Neutrophil (primary cell): ENCODE measurements around the gene CUL1.

Experiments used
- H3K27ac ChIP-seq: fragments of 200-600 bp; sonication (generic); 2 replicates; pipeline ENCODE4 v1.5.1; 2016; ENCODE audit warnings: mild to moderate bottlenecking, moderate library complexity
- H3K27me3 ChIP-seq: fragments of 200-600 bp; sonication (generic); 2 replicates; pipeline ENCODE4 v1.6.0; 2016; ENCODE audit warnings: mild to moderate bottlenecking
- H3K36me3 ChIP-seq: fragments of 200-600 bp; sonication (generic); 2 replicates; pipeline ENCODE4 v1.5.1; 2017
- H3K4me1 ChIP-seq, 2 experiments: fragments of 200-600 bp in 1 of 2; sonication (generic) in 1 of 2; 1 replicate in 1 of 2; 2 replicates in 1 of 2; pipeline versions ENCODE4 v1.5.1 to v1.6.1; 2013 to 2016; ENCODE audit warnings: low read depth in 1 of 2, low read length in 1 of 2, mild to moderate bottlenecking in 1 of 2, moderate library complexity in 1 of 2; ENCODE audit not compliant: control insufficient read depth in 1 of 2, insufficient read depth in 1 of 2
- H3K4me3 ChIP-seq, 2 experiments: fragments of 200-600 bp in 1 of 2; sonication (generic) in 1 of 2; 1 replicate in 1 of 2; 2 replicates in 1 of 2; pipeline ENCODE4 v1.5.1; 2013 to 2016; ENCODE audit warnings: low read depth in 1 of 2, low read length in 1 of 2, mild to moderate bottlenecking in 1 of 2, moderate library complexity in 1 of 2
- H3K9me3 ChIP-seq: fragments of 200-600 bp; sonication (generic); 2 replicates; pipeline ENCODE4 v1.5.1; 2016
- TF ChIP-seq, protein P1 (sequence below): fragments of 200-600 bp; sonication (generic); IDR thresholded peaks from 2 replicates; pipeline ENCODE4 v1.5.1; 2016; ENCODE audit warnings: antibody characterized with exemption

Gene CUL1

DNA sequence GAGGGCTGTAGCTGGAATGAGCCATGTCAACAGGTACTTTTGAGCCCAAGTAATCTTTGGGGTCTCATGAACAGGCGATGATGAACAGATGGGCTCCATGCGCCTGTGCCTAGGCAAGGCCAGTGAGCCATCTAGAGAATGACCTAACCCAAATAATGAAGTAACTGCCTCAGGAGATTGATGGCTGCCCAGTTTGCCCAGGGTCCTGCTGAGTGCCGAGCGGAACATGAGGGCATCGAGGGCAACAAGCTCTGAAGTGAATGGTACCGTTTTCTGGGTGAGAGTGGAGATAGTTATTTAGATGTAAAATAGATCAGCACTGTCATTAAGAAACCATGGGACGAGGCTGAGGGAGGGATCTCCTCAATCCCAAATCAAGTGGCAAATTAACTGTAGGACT, 107.5 kb downstream of the CUL1 start:
- TF ChIP-seq, protein P1, sequence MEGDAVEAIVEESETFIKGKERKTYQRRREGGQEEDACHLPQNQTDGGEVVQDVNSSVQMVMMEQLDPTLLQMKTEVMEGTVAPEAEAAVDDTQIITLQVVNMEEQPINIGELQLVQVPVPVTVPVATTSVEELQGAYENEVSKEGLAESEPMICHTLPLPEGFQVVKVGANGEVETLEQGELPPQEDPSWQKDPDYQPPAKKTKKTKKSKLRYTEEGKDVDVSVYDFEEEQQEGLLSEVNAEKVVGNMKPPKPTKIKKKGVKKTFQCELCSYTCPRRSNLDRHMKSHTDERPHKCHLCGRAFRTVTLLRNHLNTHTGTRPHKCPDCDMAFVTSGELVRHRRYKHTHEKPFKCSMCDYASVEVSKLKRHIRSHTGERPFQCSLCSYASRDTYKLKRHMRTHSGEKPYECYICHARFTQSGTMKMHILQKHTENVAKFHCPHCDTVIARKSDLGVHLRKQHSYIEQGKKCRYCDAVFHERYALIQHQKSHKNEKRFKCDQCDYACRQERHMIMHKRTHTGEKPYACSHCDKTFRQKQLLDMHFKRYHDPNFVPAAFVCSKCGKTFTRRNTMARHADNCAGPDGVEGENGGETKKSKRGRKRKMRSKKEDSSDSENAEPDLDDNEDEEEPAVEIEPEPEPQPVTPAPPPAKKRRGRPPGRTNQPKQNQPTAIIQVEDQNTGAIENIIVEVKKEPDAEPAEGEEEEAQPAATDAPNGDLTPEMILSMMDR = no peak
- Histone ChIP-seq H3K4me1 (no peaks in the 10 kb centered on the region), H3K27me3 (no peaks in the 10 kb centered on the region), H3K4me3 (no peak overlapping the region), H3K36me3 (peaks cover 69% of the 10 kb centered on the region), H3K9me3 (no peaks in the 10 kb centered on the region), H3K27ac (no peak overlapping the region)

DNA sequence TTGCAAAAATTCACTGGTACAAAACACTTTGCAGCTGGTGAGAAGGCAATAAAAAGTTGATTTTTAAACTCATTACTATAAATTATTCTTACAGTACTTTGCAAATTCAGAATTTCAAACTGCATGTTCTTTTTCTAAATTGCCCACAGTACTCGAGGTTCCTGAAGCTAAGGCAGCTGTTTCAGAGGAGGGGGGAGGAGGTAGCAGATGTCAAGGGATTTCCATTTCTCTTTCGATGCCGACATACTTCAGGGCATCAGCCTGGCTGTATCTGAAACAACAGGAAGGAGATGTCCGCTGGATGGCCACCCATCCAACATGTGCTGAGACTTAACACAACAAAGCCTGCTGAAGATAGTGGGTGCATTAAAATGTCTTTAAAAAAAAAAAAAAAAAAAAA, 108.7 kb downstream of the CUL1 start:
- Histone ChIP-seq H3K36me3 (peaks cover 69% of the 10 kb centered on the region), H3K27ac (no peak overlapping the region), H3K4me3 (no peak overlapping the region), H3K27me3 (no peaks in the 10 kb centered on the region), H3K9me3 (no peaks in the 10 kb centered on the region), H3K4me1 (no peaks in the 10 kb centered on the region)
- TF ChIP-seq, protein P1 = no peak

DNA sequence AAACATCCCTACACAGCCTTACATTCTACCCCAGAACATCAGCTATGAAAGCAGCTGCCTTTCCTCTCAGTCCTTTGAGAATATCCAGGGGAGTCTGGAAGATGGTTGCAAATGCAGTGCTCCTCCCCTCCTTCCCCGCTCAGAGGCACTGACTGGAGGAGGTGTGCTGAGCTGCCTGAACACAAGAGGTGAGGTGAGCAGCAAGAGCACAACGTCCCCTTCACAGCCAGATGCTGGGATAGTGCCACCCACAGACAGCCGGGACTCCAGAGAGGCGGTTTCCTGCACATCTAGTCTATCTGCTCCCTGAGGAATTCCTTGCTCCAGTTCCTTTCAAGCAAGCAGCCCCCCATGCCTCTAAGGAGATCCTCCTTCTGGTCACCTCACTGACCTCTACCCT, 111.2 kb downstream of the CUL1 start:
- Histone ChIP-seq H3K9me3 (no peaks in the 10 kb centered on the region), H3K4me1 (no peaks in the 10 kb centered on the region), H3K27me3 (no peaks in the 10 kb centered on the region), H3K36me3 (peaks cover 77% of the 10 kb centered on the region), H3K4me3 (no peak overlapping the region), H3K27ac (no peak overlapping the region)
- TF ChIP-seq, protein P1 = no peak

DNA sequence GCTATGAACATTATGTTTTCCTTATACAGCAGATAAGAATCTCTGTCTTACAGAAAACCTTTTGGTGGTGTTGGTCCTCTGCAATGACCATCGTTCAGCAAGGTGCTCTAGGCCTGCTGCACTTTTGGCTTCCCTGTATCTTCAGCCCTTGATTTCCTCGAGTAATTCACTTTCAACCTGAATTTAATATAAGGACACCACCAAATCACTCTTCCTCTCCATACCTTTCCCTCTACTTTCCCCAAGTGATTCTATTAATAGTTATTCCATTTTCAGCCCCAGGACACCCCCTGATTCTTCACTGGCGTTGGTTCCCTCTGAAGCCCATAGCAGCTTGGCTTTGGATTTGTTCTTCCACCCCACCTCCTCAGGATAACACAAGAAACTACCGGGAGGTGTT, 113.2 kb downstream of the CUL1 start:
- Histone ChIP-seq H3K4me3 (no peak overlapping the region), H3K27me3 (no peaks in the 10 kb centered on the region), H3K9me3 (no peaks in the 10 kb centered on the region), H3K36me3 (peaks cover 78% of the 10 kb centered on the region), H3K4me1 (no peaks in the 10 kb centered on the region), H3K27ac (no peak overlapping the region)
- TF ChIP-seq, protein P1 = no peak

DNA sequence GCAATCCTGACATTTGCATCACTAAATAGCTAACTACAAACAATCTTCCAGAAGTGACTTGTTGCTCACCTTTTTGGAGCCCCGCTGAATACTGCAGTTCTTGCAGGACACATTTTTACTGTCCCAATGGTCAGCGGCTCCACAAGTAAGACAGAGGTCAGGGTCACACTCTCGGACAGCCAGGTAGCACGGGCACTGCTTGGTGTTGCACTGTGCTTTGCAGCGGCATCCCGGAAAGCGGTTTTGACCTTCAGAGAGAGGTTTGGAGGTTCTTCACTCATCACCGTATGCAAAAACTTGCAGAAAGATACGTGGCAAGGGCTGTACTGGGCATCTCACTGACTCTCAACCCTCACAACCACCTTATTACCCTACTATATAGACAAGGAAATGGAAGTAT, 115.2 kb downstream of the CUL1 start:
- no peaks in the 10 kb centered on the region for H3K9me3 ChIP-seq
- H3K27ac ChIP-seq = no peak overlapping the region
- no peaks in the 10 kb centered on the region for H3K27me3 ChIP-seq
- H3K4me1 ChIP-seq = no peaks in the 10 kb centered on the region
- peaks cover 68% of the 10 kb centered on the region for H3K36me3 ChIP-seq
- H3K4me3 ChIP-seq = no peak overlapping the region
- TF ChIP-seq, protein P1 = no peak

DNA sequence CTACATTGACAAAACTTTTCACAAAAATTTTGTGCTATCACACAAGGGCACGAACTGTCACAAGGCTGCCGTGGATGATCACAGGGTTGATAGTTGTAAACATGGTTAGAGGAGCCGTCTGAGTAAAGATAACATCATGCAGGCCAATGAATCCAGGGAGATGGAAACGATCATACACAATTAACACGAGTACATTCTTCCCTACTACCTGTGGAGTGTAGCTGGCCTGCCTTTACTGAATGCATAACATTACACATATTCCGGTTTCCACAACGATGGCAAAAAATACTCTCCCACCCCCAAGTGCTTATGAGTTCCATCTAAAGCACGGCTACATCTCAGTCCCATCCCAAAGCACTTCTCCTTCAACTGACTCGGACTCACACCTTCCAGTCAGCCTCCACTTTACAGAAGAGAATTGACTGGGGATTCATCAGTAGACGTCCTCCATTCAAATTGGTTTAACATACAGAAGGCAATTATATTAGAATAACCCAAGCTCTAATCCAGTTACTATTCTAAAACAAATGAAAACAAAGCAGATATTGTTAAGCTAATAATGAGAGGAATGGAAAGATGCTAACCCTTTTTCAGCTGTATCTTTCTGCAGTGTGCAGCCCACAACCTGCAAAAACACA, 116.3 kb downstream of the CUL1 start:
- Histone ChIP-seq H3K4me3 (no peak overlapping the region), H3K9me3 (no peaks in the 10 kb centered on the region), H3K4me1 (peaks cover 2 to 4% of the 10 kb centered on the region in 2 experiments), H3K27me3 (no peaks in the 10 kb centered on the region), H3K36me3 (peaks cover 63% of the 10 kb centered on the region), H3K27ac (no peak overlapping the region)
- TF ChIP-seq, protein P1 = no peak
